Brain microvascular endothelial cell (primary cell): ENCODE results near the gene STXBP5.

Experiments used
- DNase-seq: peaks from one replicate; pipeline ENCODE4 v3.0.0-alpha.2; 2020
- H3K27ac ChIP-seq: fragments of 250-450 bp; sonication (Bioruptor Pico); 2 replicates; pipeline ENCODE4 v1.5.1; 2020; ENCODE audit warnings: mild to moderate bottlenecking, moderate library complexity
- H3K27me3 ChIP-seq: fragments of 250-450 bp; sonication (Bioruptor Pico); replicated peaks from 2 replicates; pipeline ENCODE4 v1.5.1; 2020; ENCODE audit warnings: mild to moderate bottlenecking
- H3K36me3 ChIP-seq: fragments of 250-450 bp; sonication (Bioruptor Pico); replicated peaks from 2 replicates; pipeline ENCODE4 v1.5.1; 2020; ENCODE audit warnings: mild to moderate bottlenecking
- H3K4me3 ChIP-seq: 2 replicates; pipeline ENCODE4 v1.5.1; 2011; ENCODE audit warnings: low read depth, mild to moderate bottlenecking, control low read depth, low read length, moderate library complexity
- in situ Hi-C: cut with HindIII; loops from 2 replicates; pipeline ENCODE4 v1.10.0; 2017; ENCODE audit warnings: low sequenced_read_pairs, low pct_ligation_motif_present
- TF ChIP-seq, protein P1 (sequence below): IDR thresholded peaks from 2 replicates; pipeline ENCODE4 v1.5.1; 2011; ENCODE audit warnings: low read depth, mild to moderate bottlenecking, moderate library complexity, low read length, control low read depth, inconsistent platforms; ENCODE audit errors: missing control alignments

Gene STXBP5

DNA sequence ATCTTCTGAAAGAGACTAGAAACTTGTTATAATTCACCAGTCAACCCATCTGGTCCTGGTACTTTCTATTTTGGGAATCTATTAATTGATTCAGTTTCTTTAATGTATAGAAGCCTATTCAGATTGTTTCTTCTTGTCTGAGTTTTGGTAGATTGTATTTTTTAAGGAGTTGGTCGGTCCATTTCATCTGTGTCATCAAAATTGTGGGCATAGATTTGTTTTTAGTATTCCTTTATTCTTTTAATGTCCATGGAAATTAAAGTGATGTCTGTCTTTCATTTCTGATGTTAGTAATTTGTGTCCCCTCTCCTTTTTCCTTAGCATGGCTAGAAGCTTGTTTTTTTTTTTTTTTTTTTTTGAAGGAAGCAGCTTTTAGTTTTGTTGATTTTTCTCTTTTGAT is 15.2 kb downstream of the STXBP5 start:
- Histone ChIP-seq H3K27me3 (no peaks in the 10 kb centered on the region), H3K36me3 (peaks cover 7% of the 10 kb centered on the region), H3K27ac (no peak overlapping the region), H3K4me3 (no peak overlapping the region)
- DNase-seq, result no peak
- in situ Hi-C loops, result no loop called here
- TF ChIP-seq, protein P1, sequence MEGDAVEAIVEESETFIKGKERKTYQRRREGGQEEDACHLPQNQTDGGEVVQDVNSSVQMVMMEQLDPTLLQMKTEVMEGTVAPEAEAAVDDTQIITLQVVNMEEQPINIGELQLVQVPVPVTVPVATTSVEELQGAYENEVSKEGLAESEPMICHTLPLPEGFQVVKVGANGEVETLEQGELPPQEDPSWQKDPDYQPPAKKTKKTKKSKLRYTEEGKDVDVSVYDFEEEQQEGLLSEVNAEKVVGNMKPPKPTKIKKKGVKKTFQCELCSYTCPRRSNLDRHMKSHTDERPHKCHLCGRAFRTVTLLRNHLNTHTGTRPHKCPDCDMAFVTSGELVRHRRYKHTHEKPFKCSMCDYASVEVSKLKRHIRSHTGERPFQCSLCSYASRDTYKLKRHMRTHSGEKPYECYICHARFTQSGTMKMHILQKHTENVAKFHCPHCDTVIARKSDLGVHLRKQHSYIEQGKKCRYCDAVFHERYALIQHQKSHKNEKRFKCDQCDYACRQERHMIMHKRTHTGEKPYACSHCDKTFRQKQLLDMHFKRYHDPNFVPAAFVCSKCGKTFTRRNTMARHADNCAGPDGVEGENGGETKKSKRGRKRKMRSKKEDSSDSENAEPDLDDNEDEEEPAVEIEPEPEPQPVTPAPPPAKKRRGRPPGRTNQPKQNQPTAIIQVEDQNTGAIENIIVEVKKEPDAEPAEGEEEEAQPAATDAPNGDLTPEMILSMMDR, result no peak

DNA sequence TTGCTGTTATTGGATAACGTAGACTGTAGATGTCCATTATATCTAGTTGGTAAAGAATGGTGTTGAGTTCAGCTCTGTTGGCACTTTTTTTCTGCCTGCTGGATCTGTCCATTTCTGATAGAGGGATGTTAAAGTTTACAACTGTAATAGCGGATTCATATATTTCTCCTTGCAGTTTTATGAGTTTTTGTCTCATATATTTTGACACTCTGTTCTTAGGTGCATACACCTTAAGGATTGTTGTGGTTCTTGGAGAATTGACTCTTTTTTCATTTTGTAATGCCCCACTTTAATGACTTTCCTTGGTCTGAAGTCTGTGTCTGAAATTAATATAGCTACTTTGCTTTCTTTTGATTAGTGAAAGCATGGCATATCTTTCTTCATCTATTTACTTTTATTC is 16.1 kb downstream of the STXBP5 start:
- TF ChIP-seq, protein P1, result no peak
- H3K36me3 ChIP-seq, result peaks cover 7% of the 10 kb centered on the region
- no peak overlapping the region for H3K27ac ChIP-seq
- no peak overlapping the region for H3K4me3 ChIP-seq
- in situ Hi-C loops, result no loop called here
- DNase-seq, result no peak
- no peaks in the 10 kb centered on the region for H3K27me3 ChIP-seq

DNA sequence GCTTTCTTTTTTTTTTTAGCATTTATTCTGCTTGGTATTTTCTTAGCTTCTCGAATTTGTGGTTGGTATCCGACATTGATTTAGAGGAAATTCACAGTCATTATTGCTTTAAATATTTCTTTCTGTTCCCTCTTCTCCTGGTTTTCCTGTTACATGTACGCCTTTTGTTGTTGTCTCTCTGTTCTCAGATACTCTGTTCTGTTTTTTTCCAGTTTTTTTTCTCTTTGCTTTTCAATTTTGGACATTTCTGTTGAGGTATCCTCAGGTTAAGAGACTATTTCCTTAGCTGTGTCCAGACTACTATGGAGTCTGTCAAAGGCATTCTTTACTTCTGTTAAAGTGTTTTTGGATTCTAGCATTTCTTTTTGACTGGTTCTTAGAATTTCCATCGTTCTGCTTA is 17.5 kb downstream of the STXBP5 start:
- H3K27me3 ChIP-seq, result no peaks in the 10 kb centered on the region
- TF ChIP-seq, protein P1, result no peak
- H3K27ac ChIP-seq, result no peak overlapping the region
- no peak overlapping the region for H3K4me3 ChIP-seq
- in situ Hi-C loops, result no loop called here
- peaks cover 7% of the 10 kb centered on the region for H3K36me3 ChIP-seq
- no peak for DNase-seq

DNA sequence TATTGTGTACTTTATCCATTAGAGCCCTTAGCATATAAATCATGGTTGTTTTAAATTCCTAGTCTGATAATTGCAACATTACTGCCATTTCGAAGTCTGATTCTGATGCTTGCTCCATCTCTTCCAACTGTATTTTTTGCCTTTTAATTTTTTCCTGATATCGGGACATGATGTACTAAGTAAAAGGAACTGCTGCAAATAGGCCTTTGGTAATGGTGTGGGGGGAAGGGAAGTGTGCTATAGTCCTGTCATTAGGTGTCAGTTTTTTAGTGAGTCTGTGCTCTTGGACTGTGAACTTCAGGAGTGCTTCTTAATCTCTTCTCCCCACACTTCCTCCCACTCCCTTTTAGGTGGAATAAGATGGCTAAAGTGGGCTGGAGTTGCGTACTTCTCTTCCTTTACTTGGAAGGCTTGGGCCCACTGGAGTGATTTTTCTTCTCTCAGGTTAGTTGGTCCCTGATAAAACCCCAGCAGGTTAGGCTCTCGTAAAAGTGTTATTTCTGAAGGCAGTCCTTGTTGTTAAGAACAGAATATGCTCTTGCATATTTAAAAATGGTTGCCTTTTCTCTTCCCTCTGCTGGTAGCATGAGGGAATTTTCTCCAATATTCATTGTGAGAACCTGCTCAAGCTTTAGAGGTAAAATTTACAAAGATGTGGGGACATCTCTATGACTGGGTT is 18.1 kb downstream of the STXBP5 start:
- H3K27me3 ChIP-seq, result no peaks in the 10 kb centered on the region
- peak; percentile 23 for DNase-seq
- H3K36me3 ChIP-seq, result peaks cover 7% of the 10 kb centered on the region
- TF ChIP-seq, protein P1, result peak; percentile 54
- in situ Hi-C loops, result no loop called here
- H3K4me3 ChIP-seq, result no peak overlapping the region
- no peak overlapping the region for H3K27ac ChIP-seq

DNA sequence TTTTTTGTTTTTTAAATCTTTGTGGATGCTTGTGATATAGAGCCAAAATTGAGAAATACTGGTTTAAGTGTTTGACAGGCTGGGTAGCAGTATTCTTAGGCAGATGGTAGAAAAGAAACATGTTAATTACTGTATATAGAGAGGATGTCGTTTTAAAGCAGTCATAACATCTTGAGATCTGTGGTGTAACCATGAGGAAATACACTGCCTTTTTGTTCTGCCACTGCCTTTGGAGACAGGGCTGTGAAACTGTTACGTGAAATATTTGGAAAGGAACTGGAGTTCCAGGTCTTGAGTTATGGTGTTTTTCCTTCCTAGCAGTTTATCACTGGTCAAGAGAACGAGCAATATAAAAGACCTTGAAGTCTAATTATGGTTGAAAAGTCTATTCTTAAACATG is 19.5 kb downstream of the STXBP5 start:
- TF ChIP-seq, protein P1, result no peak
- no peak for DNase-seq
- Histone ChIP-seq H3K4me3 (no peak overlapping the region), H3K27me3 (no peaks in the 10 kb centered on the region), H3K27ac (no peak overlapping the region), H3K36me3 (peaks cover 4% of the 10 kb centered on the region)
- in situ Hi-C loops, result no loop called here

DNA sequence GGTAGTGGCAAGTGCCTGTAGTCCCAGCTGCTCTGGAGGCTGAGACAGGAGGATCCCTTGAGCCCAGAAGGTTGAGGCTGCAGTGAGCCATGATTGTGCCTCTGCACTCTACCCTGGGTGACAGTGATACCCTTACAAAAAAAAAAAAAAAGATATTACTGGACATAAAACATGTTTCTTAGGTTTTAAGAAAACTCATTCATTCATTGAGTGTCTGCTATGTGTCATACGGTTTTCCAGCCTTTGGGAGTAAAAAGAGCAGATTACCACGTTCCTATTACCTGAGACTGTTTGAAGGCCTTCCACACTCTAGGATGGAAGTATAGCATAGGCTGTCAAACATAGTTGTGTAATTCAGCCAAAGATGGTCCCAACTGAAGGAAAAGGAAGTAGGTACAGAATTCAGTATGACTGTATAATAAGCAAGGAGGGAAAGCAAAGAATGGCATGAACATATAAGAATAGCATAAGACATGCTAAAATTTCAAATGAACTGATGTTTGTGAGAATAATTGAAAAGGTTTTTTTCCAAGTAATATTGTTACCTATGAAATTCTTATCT is 22.0 kb downstream of the STXBP5 start:
- Histone ChIP-seq H3K36me3 (peaks cover 4% of the 10 kb centered on the region), H3K4me3 (no peak overlapping the region), H3K27me3 (no peaks in the 10 kb centered on the region), H3K27ac (no peak overlapping the region)
- DNase-seq, result no peak
- TF ChIP-seq, protein P1, result no peak
- in situ Hi-C loops, result no loop called here
